Astrocyte of the spinal cord (primary cell): Measurements from ENCODE around the gene HOXA4.

Experiments used
- DNase-seq: peaks from one replicate; pipeline ENCODE4 v3.0.0; 2011; ENCODE audit warnings: low read depth, low spot score
- H3K4me3 ChIP-seq: 2 replicates; pipeline ENCODE4 v1.5.1; 2011; ENCODE audit warnings: low read depth, mild to moderate bottlenecking, low read length, moderate library complexity
- CTCF ChIP-seq: IDR thresholded peaks from 2 replicates; pipeline ENCODE4 v1.5.1; 2012; ENCODE audit warnings: low read depth, mild to moderate bottlenecking, low read length, inconsistent platforms
- in situ Hi-C: cut with HindIII; loops from 2 replicates; pipeline ENCODE4 v1.10.0; 2017; ENCODE audit warnings: low sequenced_read_pairs

HOXA4 gene

GRCh38 chr7:27091941-27092818, 38.4 kb downstream of the HOXA4 start:
- H3K4me3 ChIP-seq, result no peak overlapping the region
- TF ChIP-seq CTCF, result no peak
- DNase-seq, result no peak
- in situ Hi-C loops, result no loop called here

GRCh38 chr7:27091105-27091504, 39.5 kb downstream of the HOXA4 start:
- DNase-seq, result no peak
- no peak overlapping the region for H3K4me3 ChIP-seq
- no peak for TF ChIP-seq CTCF
- in situ Hi-C loops, result no loop called here

GRCh38 chr7:27088002-27088922, 42.3 kb downstream of the HOXA4 start:
- no peak for TF ChIP-seq CTCF
- in situ Hi-C loops, result no loop called here
- DNase-seq, result no peak
- no peak overlapping the region for H3K4me3 ChIP-seq

GRCh38 chr7:27083646-27084045, 46.9 kb downstream of the HOXA4 start:
- in situ Hi-C loops, result no loop called here
- no peak overlapping the region for H3K4me3 ChIP-seq
- no peak for DNase-seq
- TF ChIP-seq CTCF, result no peak

- no peak for TF ChIP-seq CTCF
- in situ Hi-C loops, result no loop called here
- no peak overlapping the region for H3K4me3 ChIP-seq
- DNase-seq, result no peak
These were observed 48.4 kb downstream of the HOXA4 start for GRCh38 chr7:27082171-27082570.

- H3K4me3 ChIP-seq, result no peak overlapping the region
- TF ChIP-seq CTCF, result no peak
- in situ Hi-C loops, result no loop called here
- DNase-seq, result no peak
These were observed 49.6 kb downstream of the HOXA4 start for GRCh38 chr7:27080844-27081436.
